GM19023 (cell line): ENCODE data around the gene GPSM1.

Source experiments
- ATAC-seq: cut with Tn5 transposase; IDR thresholded peaks from one replicate; pipeline ENCODE4 v1.9.1; 2021; ENCODE audit warnings: mild to moderate bottlenecking, moderate library complexity; ENCODE audit not compliant: unreplicated experiment

GPSM1 gene

DNA sequence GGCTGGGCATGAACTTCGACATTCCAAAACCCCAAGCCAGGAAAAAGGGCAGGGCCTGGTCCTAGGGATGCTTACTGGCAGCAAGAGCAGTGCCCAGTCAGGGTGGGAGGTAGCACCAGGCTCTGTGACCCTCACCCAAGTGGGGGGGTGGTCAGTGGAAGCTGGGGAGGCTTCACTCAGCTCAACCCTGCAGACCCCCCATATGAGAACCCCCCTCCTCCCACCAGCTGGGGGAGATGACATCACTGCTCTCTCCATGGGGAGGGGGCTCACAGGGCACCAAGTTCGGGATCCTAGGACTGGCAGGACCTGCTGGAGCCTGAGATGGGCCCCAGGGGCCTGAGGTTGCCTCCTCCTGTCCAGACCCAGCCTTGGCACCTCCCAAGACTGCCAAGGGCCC, 31.5 kb downstream of the GPSM1 start:
- no peak for ATAC-seq

DNA sequence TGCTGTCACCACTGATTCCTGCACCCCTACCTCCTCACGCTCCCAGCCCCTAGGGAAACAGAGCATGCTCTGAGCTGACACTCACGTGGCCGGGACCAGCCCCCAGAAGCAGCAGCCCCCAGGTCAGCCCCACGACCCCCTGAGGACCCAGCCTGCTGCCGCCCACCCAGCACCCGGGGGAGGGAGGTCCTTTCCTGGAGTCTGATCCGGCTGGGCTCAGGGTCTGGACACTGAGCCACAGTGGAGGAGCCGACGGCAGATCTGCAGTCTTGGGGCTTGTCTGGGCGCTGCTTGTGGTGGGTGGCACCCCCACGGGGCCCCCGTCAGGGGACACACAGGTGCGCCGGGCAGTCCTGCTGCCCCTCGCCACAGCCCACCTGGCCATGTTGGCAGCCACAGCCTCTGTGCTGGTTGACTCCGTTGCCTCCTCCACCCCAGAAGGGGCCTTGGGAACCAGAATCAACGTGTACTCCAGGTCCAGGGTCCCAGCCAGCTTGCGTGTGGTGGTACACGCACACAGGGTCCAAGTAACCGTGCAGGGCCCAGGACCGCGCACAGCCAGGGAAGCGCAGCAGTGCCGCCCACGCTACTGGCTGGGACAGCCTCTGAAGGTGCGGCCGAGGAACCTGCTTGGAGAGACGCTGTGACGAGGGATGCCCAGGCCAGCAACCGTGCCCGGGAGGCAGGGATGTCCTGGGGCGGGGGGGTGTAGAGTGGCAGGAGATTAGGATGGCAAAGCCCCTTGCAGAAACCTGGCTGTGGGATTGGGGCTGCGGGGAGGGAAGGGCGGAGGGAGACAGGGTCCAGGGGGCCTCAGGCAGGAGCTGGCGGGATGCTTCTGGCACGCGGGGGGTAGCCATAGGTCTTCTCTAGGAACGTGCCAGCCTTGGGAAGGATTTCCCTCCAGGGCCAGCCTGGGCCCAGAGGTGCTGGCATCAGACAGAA, 32.7 kb downstream of the GPSM1 start:
- ATAC-seq: no peak

DNA sequence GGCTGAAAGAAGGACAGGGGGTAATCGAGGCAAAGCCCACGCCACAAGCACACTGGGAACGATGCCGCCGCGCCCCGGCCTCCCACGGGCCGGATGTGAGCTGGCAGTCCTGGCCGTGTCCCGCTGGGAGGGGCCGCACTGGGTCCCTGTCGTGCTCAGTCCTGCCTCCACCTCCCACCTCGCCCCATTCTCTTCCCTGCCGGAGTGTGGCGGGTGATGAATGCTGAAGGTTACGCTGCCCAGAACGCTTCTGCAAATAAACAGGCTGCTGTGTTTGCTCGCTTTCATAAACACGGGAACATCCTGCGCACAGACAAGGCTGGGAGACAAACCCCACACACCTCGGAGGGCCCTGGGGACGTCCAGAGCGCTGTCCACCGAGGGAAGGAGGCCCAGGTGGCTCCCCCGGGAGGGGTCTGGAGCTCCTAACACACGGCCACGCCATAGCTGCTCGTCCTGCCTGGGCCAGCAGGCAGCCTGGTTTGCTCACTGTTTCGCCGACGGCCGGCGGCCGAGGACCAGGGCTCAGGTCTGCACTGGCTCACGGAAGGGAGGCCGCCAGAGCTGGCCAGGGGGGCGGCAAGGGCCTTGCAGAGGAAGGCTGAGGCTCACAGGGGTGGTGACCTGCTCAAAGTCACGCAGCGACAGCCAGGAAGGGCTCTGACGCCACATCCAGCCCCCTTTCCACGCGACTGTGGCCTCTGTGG, 33.9 kb downstream of the GPSM1 start:
- no peak for ATAC-seq

DNA sequence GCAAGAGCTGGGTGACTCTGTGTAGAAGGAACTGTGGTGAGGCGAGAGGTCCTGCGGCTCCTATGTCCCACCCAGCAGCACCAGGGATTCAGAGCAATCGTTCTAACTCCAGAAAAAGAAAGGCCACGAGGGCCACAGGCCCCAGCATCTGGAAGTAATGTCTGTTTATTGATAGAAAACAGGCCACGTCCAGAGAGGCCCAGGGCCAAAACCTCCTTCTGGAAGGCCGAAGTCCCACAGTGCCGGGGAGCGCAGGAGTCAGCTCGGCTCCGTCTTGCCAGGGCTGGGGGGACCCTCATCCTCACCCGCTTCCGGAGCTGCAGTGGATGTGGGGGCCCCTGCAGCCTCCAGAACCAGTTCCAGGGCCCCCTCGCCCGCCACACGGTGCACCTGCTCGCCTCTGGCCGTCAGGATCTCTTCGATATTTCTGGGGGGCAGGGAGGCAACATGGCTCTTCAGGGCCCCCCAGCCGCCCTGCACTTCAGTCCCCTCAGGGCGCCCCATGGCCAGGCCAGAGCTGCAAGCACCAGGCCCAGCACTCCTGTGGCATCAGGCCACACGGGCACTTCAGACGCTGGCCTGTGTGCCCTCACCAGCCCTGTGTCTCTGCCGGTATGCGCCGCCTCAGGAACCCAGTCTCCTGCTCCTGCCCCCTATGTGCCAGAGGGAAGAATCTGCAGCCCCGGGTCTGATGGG, 34.6 kb downstream of the GPSM1 start:
- ATAC-seq: no peak

DNA sequence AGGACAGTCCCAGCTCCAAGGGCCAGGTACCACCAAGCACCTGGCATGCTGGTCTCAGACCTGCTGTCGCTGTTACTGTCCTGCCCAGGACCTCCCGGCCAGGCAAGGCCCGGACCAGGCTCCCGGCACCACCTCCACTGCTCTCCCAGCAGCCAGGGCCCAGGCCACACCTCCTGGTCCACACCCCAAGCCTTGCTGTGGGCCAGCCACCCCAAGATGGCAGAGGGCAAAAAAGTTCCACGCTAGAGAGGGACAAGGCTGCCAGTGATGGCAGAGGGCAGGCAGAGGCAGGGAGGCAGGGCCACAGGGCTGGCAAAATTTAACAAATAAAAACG, 35.1 kb downstream of the GPSM1 start:
- ATAC-seq: no peak

DNA sequence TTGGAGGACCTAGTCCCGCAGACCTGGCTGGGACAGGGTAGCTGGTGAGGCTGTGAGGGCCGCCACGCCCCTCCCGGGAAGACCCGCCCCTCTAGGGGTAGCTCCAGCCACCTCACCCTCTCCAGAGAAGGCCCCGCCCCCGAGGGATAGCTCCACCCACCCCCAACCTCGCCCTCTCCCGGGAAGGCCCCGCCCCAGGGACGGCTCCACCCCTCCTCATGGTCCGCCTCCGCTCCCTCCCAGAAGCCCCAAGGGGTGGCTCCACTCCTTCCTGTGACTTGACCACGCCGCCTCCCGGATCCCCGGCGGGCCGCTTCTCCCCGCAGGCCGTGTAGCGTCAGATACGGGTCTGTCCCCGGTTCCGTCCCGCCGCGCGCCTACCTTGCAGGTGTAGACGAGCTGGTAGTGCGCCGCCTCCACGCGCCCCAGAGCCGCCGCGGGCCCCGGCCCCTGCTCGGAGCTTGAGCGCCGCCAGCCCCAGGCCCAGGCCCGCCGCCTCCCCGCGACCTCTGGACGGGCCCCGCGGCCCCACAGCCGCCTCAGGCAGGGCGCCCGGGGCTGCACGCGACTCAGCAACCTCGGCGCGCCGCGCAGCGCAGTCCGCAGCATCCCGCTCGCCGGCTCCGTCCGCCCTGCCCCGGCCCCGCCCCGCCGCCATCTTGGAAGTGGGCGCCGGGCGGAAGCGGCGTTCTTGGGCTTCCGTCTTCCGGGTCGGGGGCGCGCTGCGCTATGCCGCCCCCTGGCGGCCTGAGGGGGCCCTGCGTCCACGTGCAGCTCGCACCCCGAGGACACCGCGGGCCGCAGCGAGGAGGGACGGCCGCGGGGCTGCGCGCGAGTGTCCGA, 36.0 kb downstream of the GPSM1 start, which contains the start of gene DNLZ:
Gene DNLZ (minus strand): TSS at position 639 of the 843 bp plus-strand sequence. CDS start 30 bp downstream, at position 609.
- peak; percentile 69 for ATAC-seq

DNA sequence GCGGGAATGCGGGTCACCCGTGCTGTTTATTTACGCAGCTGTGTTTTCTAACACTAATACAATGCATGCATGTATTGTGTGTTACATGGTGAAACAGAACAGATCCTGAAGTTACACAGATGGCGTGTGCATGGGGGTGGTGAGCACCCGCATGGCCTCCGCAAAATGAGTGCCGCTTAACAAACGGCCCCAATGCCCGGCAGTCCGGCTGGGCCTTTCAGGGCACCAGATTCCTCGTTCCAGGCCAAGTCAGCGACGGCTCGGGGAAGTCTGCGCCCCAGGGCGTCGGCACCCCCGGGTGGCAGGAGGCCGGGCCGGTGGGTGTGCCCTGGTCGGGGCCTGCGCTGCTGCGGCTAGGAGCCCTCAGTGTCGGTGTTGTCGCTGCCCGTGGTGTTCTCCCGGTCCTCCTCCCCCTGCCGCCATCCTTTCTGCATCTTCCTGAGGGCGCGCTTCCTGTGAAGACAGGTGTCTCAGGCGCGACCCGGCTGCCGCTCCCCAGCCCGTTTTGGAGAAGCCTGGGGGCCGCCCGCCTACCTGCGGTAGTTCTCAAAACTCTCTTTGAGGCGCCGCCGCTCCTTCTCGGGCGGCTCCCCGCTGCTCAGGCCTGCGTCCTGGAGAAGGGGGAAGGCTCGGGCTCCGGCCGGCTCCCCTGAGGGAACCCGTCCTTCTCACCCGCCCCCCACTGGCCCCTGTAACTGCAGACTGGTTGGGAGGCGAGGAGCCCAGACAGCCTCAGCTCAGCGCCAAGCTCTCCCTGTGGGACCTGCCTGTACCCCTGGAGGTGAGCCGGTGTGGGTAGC, 36.8 kb downstream of the GPSM1 start:
- no peak for ATAC-seq

DNA sequence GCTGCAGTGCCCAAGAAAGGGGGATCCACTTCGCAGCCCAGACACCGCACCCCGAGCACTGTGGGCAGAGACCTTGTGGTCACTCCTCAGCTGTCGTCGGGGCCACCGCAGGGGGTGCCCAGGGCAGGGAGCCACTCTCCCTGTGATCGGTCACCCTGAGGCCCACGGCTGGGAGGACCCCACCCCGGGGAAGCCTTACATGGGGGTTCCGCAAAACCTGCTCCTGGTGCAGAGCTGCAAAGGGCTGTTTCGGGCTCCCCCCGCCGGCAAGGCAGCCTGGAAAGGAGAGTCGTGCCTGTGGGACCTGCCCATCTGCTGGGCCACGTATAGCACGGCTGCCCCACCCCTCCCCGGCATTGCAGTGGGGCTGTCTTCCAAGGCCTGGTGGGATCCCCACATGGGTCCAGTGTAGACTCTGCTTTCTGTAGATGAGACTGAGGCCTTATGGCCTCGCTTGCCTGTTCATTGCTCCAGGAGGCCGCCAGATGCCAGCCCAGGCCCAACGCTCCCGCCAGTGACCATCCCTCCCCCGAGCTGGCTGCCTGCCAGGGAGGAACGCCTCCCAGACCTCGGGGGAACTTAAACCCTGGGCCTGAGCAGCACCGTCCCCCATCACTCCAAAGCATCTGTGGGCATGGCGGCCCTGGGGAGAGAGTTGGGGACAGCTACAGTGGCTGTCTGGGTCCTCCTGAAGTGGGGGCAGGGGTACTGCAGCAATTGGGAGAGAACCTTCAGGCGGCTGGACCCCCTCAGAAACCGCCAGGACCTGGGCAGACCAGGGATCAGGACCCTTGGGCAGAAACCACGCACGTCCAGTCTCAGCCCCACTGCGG, 37.8 kb downstream of the GPSM1 start:
- no peak for ATAC-seq

DNA sequence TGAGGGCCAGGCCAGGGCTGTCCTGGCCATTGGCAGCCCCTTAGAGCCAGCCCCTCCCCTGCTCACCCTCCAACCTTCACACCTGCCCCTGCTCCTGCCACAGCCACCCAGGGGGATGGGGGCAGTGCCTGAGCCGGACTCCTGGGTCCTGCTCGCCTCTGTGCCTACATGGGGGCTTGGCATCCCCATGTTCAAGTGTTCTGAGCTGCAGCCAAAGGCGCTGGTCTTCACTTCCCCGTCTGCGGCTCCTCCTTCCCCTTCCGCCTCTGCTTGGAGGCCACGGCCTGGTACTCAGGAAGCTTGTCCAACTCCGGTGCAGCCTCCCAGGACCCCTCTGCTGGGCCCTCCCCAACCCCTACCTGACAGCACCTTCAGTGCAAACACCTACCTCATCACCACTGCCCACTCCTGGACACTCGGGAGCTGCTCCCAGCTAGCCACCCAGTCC, 38.5 kb downstream of the GPSM1 start:
- ATAC-seq: no peak

DNA sequence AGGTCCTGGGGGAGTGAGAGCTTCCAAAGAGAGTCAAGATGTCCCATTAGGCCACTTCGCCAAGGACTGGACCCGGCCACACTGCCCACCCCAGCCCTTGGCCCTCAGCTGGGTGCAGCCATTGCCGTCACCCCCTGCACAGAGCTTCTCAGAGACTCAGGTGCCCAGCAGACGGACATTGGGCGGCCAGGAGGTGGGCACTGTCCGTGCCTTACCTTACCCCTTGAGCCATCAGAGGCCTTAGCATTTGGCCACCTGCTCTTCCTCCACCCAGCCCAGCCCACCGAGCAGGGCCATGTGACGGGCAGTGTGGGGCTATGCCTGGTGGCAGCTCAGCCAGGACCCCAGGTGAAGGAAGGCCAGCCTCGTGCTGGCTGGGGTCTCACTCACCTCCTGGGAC, 39.5 kb downstream of the GPSM1 start:
- no peak for ATAC-seq

DNA sequence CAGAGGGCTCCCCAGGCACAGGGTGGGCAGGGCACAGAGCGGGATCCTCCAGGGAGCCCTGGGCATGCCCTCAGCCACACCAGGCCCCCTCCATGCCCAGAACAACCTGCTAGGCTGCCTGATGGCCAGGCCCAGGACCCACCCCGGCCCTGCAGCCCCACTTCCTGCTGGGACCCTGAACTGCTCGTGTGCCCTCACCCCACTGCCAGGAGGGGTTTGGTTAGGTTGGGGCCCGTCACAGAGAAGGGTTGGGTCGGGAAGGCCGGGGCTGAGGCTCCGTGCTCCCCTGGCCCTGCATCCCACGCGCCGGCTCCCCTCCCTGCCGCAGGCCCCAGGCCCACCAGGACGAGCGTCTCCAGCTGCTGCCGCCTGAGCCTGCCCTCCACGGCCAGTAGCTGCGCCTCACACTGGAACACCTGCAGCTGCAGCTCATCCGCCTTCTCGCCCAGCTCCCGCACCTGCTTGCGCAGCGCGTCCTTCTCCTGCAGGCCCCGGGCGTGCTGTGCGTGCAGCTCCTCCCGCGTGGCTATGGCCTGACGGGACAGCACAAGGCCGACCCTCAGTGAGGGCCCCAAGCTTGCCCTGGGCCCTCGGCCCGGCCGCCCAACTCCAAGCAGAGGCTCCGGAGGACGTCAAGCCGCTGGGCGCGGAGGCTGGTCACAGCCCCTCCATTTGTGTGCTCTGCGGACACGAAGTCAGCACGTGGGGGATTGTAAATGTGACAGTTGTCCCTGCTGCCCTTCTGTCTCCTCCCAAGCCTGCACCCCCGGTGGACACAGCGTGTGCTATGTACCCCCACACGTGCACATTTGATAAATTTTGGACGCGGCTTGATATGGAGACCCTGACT, 40.2 kb downstream of the GPSM1 start:
- ATAC-seq: no peak

DNA sequence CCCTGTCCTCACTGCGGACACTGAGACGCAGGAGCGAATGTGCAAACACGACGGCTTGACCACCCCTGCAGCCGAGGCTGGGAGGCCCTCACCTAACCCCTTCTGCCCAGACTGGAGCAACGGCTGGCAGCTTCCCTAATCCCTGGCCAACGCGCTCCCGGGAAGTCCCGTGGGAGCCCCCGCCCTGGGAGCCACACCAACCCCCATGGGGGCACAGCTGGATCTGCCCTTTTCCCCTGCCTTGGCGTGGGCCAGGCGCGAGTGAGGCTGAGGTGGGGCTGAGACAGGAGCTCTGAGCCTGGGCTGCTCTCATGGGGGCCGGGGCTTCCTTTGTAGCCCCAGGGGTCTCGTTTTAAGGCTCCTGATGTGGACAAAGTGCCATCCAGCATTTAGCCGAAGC, 40.9 kb downstream of the GPSM1 start:
- no peak for ATAC-seq

DNA sequence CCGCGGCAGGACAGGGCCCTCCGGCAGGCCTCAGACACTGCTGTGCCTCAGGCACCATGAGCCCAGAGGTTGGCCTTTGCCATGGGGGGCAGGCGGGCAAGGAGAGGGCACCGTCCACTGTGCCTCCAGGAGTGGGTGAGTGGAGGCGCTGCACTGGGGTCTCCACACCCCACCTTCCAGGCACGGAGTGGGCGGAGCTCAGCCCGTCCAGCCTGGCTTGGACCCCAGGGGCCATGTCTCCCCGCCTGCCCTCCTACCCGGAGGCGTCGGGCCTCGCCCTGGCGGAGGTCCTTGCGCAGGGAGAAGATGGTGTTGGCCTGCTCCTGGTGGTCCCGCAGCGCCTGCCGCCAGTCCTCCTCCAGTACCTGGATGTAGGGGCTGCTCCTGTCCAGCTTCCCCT, 42.7 kb downstream of the GPSM1 start:
- ATAC-seq: no peak

DNA sequence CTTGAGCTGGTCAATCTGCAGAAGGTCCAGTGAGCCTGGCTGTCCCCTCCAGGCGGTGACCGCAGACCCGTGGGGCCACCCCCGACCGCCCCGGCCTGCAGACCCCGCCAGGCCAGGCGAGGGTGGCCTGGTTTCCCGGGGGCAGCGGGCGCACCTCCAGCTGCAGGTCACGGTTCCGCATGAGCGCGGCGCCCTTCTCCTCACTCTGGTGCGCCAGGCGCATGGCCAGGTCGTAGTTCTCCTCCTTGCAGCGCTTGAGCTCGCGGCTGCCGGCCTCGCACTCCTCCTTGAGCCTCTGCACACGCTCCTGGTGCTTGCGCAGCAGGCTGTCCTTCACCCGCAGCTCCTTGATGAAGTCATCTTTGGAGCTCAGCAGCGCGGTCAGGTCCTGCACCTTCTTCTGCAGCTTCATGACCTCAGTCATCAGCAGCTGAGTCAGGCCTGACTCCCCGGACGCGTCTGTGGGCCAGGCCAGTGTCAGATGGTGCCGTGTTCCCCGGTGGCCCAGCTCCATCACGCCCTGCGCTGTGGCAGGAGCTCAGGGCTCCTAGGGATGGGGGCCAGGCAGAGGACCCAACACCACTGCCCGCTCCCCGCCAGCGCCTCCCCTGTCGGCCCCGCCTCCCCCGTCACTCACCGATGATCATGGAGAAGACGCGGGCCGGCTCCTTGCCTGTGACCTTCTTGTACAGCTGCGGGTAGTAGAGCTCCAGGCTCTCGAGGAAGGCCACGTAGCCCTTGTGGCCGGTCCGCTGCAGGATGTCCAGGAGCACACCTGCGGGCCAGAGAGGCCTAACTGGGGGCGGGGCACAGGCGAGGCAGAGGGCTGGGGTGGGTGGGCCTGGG, 43.6 kb downstream of the GPSM1 start:
- no peak for ATAC-seq

DNA sequence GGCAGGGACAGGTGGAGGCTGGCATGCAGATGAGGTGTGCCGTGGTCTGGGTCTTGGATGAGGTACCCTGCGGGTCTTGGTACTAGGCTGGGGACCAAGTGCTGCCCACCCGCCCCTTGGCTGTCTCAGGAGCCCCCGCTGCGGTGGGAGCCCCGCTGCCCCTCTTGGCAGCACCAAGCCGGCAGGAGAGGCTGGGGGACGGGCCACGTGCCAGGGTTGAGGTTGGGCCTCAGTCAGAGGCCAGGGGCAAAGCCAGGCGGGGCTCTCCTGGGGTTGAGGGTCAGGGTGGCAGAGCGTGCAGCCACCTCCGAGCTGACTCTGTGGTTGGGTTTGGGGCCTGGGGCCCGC, 44.2 kb downstream of the GPSM1 start:
- no peak for ATAC-seq

DNA sequence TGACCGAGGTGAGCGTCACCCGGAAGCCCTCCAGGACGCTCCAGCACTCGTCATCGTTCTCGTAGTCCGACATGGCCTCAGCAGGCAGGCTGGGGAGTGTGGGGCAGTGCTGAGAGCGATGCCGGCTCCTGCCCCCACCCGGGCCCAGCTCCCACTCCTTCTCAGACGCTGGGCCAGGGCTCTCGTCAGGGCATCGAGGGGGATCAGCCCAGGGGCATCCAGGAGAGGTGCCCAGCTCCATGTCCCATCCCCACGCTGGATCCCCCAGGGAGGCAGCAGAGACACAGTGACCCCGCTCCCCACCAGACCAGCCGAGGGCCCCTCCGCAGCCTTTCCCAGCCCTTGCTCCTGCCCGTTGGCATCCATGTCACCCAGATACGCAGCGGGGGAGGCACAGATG, 44.7 kb downstream of the GPSM1 start:
- no peak for ATAC-seq

DNA sequence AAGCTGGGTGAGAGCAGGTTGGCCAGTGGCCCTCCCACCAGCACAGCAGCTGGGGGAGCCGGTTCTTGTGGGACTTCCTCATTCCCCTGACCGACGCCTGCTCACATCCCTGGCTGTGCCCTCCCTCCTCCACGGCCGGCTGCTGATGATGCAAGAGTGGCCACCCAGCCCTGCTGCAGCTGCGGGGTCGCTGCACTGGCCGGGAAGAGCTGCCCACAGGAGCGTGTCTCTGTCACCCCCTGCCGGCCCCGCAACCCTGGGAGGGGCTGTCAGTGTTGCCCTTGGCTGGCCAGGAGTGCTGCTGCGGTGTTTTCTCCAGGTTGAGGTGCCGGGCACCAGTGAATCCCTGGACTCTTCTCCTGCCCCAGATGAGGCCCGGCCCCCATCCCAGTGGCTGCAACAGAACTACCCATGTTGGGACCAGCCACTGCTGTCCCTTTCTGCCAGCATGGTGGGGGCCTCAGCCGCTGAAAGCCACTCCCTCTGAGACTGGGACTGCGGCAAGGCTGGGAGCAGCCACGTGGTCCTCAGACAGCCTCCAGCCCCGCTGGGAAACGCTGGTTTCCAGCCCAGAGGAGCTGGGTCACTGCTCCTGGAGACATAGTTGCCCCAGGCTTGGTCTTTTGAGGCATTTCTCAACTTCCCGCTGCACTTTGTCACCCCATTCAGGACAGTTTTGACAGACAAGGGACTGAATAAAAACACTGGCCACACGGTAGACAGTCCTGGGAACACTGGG, 45.4 kb downstream of the GPSM1 start:
- no peak for ATAC-seq
